GM13976 (cell line): Measurements from ENCODE around the gene NBAS.

Source experiments
- DNase-seq: peaks from one replicate; pipeline ENCODE4 v3.0.0; 2012; ENCODE audit warnings: low spot score
- in situ Hi-C: fragments of 300-500 bp; cut with MboI; formaldehyde crosslinking; loops from one replicate; pipeline ENCODE4 v1.12.0; 2022; ENCODE audit warnings: low sequenced_read_pairs, mixed read lengths, inconsistent platforms; ENCODE audit not compliant: unreplicated experiment
- TF ChIP-seq, protein P1 (sequence below): IDR thresholded peaks from 2 replicates; pipeline ENCODE4 v1.5.1; 2012; ENCODE audit warnings: borderline replicate concordance, mild to moderate bottlenecking; ENCODE audit not compliant: insufficient read depth; ENCODE audit errors: extremely low read depth, missing control alignments, control extremely low read depth

Gene NBAS

GRCh38 chr2:15198051-15198450 is 363.1 kb downstream of the NBAS start:
- no peak for DNase-seq
- in situ Hi-C loops = no loop called here
- TF ChIP-seq, protein P1, sequence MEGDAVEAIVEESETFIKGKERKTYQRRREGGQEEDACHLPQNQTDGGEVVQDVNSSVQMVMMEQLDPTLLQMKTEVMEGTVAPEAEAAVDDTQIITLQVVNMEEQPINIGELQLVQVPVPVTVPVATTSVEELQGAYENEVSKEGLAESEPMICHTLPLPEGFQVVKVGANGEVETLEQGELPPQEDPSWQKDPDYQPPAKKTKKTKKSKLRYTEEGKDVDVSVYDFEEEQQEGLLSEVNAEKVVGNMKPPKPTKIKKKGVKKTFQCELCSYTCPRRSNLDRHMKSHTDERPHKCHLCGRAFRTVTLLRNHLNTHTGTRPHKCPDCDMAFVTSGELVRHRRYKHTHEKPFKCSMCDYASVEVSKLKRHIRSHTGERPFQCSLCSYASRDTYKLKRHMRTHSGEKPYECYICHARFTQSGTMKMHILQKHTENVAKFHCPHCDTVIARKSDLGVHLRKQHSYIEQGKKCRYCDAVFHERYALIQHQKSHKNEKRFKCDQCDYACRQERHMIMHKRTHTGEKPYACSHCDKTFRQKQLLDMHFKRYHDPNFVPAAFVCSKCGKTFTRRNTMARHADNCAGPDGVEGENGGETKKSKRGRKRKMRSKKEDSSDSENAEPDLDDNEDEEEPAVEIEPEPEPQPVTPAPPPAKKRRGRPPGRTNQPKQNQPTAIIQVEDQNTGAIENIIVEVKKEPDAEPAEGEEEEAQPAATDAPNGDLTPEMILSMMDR = no peak

DNA sequence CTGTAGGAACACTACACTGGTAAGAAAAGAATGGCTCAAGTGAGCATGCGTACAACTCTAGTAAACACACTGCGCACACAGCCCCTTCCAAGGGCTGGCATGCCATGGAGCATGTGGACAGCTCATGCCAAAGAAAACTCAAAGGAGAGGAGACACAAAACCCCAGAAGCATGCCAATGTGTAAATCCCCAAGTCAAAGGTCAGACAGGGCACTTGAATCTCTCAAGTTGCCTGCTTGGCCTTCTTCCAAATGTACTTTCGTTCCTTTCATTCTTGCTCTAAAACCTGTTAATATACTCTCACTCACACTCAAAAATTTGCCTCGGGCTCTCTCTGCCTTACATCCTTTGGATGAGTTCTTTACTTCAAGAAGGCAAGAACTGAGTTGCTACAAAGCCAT is 365.3 kb downstream of the NBAS start:
- no peak for DNase-seq
- TF ChIP-seq, protein P1 = no peak
- in situ Hi-C loops = no loop called here

DNA sequence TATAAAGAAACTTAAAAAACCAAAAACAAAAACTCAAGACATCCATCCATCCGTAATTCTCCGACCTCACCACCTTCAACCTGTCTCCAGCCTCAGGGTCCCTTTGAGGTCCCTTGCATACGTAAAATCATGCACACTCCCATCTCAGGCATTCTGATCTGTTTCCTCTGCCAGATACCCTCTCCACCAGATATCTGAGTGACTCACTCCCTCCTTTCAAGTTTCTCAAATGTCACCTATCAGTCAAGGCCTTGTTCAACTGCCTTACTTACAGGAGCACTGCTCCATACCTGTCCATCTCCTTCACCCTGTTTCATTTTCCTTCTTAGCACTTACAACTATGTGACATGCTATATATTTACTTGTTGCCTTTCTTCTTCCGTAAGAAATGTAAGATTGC is 369.3 kb downstream of the NBAS start:
- TF ChIP-seq, protein P1 = no peak
- in situ Hi-C loops = no loop called here

DNA sequence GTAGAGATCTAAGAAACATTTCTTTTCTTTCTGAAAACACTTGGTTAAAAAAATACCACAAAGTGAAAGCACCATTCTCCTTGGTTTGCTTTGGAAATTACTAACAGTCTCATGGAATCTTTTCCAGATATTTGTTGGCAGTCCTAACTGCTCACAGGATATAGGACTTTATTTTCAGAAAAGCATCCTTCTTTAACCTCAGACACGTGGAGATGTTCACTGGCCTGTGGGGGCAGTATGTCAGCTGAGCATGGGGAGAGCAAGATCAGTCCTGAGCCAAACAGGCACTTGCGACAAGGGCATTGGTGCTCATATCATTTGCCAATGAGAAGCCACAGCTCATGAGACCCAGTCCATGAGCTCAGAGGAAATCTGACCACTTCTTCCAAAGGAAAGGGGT is 371.9 kb downstream of the NBAS start:
- TF ChIP-seq, protein P1 = no peak
- no peak for DNase-seq
- in situ Hi-C loops = no loop called here

More for the DNA sequence above, 369.3 kb downstream of the NBAS start:
- no peak for DNase-seq

DNA sequence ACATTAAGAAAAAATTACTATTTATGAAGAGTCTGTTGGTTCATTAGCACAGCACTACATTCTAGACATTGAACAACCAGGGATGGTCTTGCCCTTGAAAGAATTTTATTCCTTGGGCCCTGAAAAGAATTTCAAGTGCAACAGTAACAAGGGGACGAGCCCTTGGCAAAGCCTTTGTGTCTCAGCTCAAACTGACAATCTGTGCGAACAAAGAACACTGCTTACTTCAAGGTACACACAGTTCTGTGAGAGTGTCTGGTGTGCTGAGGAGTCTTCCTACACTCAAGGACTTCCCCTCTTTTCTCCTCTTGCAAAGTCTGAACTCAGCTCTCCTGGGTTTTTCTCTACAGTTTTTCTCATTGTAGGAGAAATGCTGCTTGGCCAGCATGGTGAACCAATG is 373.4 kb downstream of the NBAS start:
- in situ Hi-C loops = no loop called here
- TF ChIP-seq, protein P1 = no peak
- DNase-seq = no peak

DNA sequence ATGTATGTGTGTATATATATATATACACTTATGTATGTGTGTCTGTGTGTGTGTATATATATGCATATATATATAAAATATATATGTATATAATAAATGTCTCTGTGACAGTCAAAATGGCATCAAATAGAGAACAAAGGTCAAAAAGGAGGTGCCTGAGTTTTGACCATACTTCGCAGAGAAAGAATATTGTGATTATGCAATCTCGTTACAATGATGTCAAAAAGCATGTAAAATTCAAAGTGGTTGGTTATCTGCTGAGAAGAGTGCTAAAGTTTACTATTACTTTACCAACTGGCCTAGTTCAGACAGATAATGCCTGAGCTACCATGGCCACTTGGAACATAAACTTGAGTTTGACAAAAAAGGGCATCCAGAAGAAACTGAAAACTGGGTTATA is 375.0 kb downstream of the NBAS start:
- no peak for DNase-seq
- in situ Hi-C loops = no loop called here
- TF ChIP-seq, protein P1 = no peak

- no peak for DNase-seq
- TF ChIP-seq, protein P1 = no peak
- in situ Hi-C loops = no loop called here
These were observed 376.6 kb downstream of the NBAS start for GRCh38 chr2:15184491-15184890.
